GM04503 (cell line): ENCODE measurements around the gene ITPR2.
"Not testable (repeated sequence)": the region's sequence is repeated elsewhere in the genome, so short reads cannot be mapped to it uniquely, and the experiment has no call there.

Source experiments
- DNase-seq: peaks from one replicate; pipeline ENCODE4 v3.0.0-alpha.2; 2012; ENCODE audit warnings: low read depth

ITPR2 gene

DNA sequence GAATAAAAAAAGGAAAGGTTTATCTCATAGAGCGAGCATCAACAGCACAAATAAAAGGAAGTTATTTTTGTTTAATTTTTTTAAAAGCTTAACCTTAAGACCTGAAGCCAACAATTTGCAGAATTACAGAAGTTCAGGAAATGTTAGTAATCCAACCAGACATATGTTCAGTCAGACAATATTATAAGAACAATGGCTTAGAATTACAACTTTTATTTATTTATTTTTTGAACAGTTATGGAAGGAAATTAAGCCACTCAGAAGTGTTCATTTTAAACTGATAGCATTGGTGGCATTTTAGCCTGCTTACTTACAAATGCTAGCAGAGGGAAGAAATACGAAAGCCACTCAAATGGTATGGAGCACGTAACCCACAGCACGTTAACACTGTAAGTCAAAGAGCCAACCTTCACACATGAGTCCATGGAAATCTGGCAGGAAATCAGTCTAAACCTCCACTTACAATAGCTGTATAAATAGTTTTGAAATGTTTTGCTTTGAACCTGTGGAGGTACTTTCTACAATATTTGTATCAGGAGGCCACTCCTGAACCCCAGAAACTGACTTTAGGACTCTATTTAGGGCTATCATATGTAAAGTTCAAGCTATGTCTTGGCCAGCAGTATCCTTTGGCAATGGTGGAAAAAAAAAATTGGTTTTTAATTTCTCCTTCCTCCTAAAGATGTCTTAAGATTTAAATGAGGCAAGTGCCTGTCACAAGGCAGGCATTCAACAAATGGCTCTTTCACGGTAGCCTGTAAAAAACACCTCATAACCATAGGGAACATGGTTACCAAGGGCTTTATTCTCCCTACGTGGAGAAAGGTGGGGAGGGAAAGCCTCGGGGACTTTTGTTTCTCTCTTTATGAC is 102.3 kb downstream of the ITPR2 start:
- no peak for DNase-seq

- DNase-seq = not testable (repeated sequence)
These were observed 103.8 kb downstream of the ITPR2 start for GRCh38 chr12:26729137-26729671.

DNA sequence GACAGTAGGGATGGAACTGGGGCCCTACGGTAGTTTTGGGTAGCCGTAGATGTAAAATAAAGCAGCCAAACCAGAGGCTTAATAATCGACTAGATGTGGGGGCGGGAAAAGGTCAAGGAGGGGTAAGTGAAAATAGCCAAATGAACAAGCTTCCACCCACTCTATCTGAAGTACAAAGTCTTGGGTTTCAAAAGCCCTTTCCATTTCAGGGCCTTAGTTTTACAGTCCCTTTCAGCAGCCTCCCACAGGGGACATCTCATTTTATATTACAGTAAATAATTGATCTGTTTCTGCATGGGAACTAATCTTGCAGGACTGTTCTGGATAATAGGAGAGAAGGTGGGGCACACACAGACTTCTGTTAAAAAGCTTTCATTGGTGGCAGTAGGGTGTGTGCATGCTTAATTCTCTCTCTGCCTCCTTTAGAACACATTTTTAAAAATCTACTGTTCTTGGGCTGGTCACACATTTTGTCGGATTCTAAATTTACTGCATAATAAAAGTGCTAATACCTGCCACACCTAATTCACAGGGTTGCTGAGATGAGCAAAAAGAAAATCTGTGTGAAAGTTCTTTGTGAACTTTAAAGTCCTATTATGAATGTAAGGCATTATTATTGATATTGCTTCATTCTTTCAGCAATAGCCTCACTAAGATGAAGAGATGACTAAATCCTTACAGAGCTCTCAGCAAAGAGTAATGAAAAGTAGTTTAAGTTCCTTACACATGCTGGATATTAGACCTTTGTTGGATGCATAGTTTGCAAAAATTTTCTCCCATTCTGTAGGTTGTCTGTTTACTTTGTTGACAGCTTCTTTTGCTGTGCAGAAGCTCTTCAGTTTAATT is 104.6 kb downstream of the ITPR2 start:
- no peak for DNase-seq

DNA sequence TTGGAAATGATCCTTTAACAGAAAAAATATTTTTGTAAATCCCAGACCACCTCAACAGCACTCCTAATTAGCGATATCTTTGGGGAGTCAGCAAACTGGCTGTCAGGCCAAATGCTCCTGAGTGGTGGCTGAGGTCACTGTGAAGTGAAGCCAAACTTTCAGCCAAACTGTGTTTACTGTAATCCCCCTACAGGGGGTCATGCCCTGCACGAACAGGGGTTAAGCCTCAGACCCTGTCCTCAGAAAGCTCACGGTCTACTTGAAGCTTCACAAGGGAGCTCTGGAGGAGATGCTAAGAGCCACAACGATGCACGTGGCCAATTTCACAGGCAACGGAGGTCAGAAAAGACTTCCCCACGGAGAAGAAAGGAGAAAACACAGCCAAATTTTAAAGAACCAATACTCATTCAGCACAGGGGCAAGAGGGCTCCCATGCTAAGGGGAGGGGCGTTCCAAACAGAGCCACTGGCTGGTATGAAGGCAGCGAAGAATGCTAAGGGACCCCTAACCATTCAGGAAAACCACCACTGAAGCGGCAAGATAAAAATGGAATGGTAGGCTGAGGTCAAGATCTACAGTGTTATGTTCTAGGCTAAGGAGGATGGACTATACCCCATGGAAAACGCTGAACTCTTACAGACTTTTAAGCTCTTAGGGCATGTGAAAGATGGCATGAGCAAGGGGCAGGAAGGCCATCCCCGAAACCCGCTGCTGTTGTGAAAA is 105.4 kb downstream of the ITPR2 start:
- DNase-seq = no peak

DNA sequence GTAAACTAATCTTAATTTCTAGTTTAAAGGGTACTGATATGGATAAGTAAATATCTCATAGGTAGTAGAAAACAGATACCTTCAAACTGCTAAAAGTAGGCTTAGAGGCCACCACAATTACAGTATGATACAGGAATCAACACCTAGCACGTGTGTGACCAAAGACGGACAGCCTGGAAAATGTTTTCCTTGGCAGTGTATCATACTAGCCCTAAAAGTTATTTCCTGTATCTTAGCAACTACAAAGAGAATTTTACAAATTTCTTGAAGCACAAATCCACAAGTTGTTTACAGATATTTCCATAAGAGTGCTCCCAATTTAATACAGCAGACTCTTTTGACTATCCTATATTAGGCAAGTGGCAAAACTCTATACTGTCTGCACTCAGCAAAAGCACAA is 106.0 kb downstream of the ITPR2 start:
- no peak for DNase-seq

- no peak for DNase-seq
These were observed 107.6 kb downstream of the ITPR2 start for GRCh38 chr12:26725276-26725916.

DNA sequence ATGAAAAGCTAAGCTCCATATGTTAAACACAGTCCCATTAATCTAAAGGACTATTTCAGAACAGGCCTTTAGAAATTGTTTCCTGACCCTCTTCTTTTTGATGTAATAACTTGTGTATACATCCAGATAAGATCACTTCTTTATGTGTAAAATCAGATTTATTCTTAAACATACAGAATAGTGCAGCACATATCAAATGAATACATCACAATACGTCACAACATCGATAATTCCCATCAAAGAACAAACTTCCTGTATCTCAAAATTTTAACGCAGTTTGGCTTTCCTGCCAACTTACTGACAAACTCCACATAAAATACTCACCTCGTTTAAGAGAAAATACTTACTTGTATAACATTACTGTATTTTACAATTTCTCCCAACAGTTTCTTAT is 108.7 kb downstream of the ITPR2 start:
- no peak for DNase-seq

- DNase-seq = no peak
These were observed 109.3 kb downstream of the ITPR2 start for GRCh38 chr12:26723379-26724308.

DNA sequence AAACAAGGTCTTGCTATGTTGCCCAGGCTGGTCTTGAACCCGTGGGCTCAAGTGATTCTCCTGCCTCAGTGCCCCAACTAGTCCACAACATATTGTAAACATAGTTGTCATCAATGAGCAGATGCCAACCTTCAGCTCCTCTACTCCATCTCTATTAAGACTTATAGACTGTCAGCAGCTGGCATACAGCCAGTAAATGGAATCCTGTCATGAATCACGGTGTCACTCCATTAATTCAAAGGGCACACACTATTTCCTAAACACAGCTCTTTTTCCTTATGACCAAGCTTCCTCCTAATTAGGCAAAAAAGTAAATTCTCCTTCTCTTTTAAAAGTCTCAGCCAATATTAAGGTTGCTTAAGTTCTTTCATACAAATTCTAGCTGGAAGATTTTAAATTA is 111.2 kb downstream of the ITPR2 start:
- no peak for DNase-seq

DNA sequence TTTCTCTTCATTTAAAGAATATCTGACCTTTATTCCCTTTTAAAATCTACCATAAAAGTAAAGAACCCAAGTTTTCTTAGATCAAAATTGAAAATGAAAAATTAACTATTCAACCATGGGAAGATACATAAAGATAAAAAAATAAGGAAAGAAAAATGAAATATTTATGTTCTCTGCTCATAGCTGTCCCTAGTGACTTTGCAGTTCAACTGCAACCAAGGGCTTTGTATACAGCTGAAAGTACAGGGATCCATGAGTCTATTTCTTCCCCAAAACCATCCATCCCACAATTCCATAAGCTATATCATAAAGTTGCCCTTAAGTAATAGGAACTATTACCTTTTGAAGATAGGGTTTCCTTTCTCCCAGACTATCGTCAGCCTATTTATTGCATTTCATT is 113.1 kb downstream of the ITPR2 start:
- DNase-seq = no peak

GRCh38 chr12:26717757-26718156 is 115.2 kb downstream of the ITPR2 start:
- DNase-seq = no peak

DNA sequence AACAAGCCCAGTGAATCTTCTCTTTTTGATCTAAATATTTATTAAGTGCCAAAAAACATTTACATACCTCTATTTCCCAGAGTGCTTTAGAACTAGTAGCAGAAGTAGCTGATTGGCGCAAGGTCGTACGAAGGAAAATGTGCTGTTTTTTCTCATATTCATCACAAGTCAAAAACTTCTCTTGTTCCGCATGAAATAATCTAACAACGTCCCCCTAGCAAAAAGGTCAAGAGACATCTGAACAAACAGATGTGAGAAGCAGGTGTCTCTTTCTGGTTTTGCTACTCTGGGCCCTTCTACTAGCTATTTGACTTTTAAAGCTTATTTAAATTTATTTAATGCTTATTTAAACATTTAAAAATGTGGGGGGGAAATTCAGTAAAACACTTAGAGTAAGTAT is 117.8 kb downstream of the ITPR2 start:
- DNase-seq = no peak

DNA sequence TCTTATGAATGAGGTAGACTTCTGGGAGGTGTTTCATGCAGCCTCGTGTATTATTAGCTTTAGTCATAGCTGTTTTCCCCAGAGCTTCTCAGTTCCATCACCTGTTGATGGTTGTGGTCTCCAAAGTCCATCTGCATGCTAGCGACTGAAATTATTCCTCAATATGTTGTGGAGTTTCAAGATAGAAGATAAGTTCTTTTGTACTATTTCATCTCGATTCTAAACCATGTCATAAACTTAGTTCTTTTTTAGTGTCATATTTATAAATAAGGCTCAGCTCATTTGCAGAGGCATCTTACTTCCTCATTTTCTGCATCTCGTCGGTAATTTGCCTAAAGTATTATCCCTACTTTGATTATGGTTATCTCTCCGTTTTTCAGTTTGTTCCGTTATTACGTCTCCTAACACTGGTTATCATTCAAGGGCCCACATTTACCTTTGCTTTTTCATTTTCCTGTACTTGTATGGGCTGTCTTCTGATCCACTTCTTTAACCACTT is 119.1 kb downstream of the ITPR2 start:
- no peak for DNase-seq

DNA sequence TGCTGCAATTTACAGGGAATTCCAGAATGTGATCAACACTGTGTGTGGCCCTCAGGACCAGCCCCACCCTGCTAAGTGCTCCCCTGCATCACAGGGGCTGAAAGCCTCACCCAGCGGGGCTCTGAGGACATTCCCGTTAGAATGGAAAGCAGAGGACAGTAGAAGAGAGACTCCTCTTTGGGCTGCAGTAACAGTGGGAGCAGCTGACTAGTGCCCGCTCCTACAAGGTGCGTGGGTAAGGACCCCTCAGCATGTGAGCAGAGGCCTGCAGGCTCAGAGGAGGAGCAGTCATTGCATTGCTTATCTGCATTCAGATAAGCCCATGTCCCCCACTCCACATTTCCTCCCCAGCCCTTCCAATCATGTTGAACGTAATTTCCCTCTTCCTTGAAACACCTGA is 120.1 kb downstream of the ITPR2 start:
- DNase-seq = no peak

GRCh38 chr12:26711569-26711968 is 121.4 kb downstream of the ITPR2 start:
- no peak for DNase-seq

DNA sequence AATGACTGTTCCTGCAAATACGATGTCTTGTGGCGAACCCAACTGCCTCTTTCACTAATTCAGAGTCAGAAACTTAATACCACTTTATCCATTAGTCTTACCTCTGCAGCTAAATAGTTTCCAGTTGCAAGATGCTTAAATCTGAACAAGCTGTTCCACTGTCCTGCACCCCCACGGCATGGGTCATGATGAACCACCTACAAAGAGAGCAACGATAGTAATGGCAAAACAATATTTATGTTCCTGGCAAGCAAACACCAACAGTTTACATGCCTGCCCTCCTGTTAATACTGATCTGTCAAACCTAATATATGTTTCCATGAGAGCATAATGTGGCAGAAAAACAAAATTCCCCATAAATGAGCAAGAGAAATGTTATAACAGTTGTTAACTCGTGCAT is 121.9 kb downstream of the ITPR2 start:
- DNase-seq = no peak

DNA sequence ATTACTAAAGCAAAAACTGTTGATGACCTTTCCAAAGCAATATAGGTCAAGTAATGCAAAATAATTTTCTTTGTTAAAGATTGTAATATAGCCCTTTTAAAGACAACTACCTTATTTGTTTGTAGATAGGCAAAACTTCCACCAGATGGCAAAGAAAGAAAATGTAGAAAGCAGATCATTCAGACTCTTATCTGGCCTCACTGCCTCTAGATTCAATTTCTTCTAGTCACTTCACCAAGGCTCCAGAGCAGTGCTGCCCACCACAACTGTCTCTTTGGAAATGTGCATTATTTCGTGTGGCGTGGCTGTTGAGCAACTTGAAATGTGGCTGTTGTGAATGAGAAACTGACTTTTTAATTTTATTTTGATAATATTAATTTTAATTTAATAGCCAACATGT is 127.1 kb downstream of the ITPR2 start:
- no peak for DNase-seq

DNA sequence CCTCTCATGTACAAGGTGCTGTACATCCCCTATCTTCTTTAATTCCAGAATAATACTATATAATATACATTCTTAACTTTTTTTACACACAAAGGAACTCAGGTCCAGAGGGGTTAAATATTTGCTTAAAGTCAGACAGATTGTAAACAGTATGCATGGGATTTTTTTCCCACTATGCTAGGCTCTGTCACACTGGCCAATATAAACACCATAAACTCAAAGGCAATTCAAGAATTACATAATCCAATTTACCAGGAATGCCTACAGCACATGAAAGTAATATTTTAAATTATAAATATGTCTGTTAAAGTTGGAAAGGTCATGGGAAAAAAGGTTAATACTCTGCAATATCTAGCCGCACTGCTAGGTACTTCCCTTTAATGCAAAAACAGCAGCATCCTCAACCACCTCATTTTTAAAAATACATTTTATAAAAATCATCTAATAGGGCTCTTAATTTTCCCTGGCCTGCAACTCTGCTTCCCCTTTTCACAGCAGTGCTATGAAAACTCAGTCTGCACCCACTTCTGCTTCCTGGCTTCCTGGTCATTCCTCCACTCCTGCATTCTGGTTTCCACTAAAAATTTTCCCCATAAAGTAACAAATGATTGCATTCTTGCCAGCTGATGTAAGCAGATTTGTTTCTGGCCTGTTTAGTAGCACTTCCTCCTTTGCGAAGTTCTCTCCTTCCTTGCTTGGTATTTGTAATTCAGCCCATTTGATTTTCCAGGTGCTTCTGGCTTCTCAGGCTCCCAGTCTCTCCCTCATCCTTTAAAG is 128.1 kb downstream of the ITPR2 start:
- no peak for DNase-seq

- no peak for DNase-seq
These were observed 128.8 kb downstream of the ITPR2 start for GRCh38 chr12:26704214-26704613.

DNA sequence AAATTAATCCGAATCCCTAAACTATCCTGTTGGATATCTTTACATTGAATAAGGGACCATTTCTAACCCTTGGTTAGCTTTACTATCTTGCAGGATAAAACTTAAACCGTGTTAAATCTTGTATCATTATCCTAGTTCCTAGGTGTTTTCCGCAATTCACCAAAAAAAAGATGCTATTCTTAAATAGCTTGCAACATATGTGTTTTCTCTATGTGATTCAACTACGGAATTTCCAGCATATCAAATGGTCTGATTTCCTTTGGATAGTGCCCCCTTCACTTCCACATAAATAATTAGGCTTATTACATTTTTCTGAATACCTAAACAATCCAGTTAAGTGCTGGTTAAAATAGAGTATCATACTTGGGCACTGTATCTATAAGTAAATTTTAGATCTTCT is 130.3 kb downstream of the ITPR2 start:
- DNase-seq = no peak
